ENCODE data around the gene SFSWAP.
"Not testable (repeated sequence)": the region's sequence is repeated elsewhere in the genome, so short reads cannot be mapped to it uniquely, and the experiment has no call there.

SFSWAP gene

DNA sequence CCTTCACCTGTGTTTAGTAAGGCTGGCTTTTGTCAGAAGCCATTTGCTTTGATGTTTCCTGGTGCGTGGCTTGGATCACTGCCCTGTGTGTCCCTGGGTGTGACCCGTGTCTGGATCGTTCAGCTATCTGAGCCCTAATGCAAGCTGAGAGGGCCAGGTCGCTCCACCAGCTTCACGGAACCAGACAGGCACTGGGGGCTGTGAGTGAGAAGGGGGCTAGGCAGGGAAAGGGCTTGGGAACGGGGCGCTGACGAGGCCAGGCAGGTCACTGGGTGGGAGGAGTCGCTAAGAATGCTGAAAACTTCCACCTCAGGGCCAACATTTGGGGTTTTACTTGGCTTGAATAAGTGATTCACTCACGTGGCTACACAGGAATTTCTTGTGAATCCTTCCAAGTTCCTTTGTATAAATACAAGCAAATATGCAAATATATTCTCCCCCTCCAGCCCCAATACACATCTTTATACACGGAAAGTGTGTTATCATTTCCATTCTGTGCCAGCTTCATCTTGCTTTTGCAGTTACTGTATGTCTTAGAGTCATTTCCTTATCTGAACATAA, 93.2 kb downstream of the SFSWAP start:
- Histone ChIP-seq H3K27ac (replicated peaks) (no peak overlapping the region), H3K4me3 (replicated peaks; ENCODE audit: insufficient read depth, low read length) (no peak overlapping the region), H3K27me3 (ENCODE audit: insufficient read depth, poor library complexity, severe bottlenecking) (no peaks in the 10 kb centered on the region)
- DNase-seq (ENCODE audit: low read depth in 1 of 2, low spot score in 1 of 2), result no peak
- TF ChIP-seq, protein P1, sequence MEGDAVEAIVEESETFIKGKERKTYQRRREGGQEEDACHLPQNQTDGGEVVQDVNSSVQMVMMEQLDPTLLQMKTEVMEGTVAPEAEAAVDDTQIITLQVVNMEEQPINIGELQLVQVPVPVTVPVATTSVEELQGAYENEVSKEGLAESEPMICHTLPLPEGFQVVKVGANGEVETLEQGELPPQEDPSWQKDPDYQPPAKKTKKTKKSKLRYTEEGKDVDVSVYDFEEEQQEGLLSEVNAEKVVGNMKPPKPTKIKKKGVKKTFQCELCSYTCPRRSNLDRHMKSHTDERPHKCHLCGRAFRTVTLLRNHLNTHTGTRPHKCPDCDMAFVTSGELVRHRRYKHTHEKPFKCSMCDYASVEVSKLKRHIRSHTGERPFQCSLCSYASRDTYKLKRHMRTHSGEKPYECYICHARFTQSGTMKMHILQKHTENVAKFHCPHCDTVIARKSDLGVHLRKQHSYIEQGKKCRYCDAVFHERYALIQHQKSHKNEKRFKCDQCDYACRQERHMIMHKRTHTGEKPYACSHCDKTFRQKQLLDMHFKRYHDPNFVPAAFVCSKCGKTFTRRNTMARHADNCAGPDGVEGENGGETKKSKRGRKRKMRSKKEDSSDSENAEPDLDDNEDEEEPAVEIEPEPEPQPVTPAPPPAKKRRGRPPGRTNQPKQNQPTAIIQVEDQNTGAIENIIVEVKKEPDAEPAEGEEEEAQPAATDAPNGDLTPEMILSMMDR (IDR thresholded peaks at IDR 0.05; ENCODE audit: insufficient read depth, low read length), result no peak
- TF ChIP-seq GABPA (IDR thresholded peaks at IDR 0.05; ENCODE audit: low read depth) (no peak), SPI1 (IDR thresholded peaks at IDR 0.05; ENCODE audit: borderline replicate concordance, low read depth) (no peak), POLR2AphosphoS5 (IDR thresholded peaks at IDR 0.05; ENCODE audit: low read depth) (no peak)
- TF ChIP-seq, protein P2, sequence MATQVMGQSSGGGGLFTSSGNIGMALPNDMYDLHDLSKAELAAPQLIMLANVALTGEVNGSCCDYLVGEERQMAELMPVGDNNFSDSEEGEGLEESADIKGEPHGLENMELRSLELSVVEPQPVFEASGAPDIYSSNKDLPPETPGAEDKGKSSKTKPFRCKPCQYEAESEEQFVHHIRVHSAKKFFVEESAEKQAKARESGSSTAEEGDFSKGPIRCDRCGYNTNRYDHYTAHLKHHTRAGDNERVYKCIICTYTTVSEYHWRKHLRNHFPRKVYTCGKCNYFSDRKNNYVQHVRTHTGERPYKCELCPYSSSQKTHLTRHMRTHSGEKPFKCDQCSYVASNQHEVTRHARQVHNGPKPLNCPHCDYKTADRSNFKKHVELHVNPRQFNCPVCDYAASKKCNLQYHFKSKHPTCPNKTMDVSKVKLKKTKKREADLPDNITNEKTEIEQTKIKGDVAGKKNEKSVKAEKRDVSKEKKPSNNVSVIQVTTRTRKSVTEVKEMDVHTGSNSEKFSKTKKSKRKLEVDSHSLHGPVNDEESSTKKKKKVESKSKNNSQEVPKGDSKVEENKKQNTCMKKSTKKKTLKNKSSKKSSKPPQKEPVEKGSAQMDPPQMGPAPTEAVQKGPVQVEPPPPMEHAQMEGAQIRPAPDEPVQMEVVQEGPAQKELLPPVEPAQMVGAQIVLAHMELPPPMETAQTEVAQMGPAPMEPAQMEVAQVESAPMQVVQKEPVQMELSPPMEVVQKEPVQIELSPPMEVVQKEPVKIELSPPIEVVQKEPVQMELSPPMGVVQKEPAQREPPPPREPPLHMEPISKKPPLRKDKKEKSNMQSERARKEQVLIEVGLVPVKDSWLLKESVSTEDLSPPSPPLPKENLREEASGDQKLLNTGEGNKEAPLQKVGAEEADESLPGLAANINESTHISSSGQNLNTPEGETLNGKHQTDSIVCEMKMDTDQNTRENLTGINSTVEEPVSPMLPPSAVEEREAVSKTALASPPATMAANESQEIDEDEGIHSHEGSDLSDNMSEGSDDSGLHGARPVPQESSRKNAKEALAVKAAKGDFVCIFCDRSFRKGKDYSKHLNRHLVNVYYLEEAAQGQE (IDR thresholded peaks at IDR 0.05; ENCODE audit: insufficient replicate concordance, low read depth), result no peak

DNA sequence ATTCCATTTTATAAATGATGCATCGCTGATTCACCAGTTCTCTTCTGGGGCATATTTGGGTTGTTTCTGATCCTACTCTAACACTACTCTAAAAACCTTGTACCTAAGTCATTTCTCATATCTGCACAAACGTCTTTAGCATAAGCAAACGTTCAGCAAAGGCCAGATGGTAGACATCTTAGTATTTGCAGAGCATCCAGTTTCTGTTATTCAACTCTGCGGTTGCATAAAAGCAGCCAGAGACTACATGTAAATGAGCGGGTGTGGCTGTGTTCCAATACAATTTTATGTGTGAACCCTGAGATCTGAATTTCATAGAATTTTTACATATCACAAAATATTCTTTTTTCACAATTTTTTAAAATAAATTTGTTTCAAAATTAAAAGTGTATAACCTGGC, 94.5 kb downstream of the SFSWAP start:
- TF ChIP-seq SPI1 (IDR thresholded peaks at IDR 0.05; ENCODE audit: borderline replicate concordance, low read depth), result no peak
- Histone ChIP-seq H3K27me3 (ENCODE audit: insufficient read depth, poor library complexity, severe bottlenecking) (no peaks in the 10 kb centered on the region), H3K4me3 (replicated peaks; ENCODE audit: insufficient read depth, low read length) (no peak overlapping the region), H3K27ac (replicated peaks) (no peak overlapping the region)
- no peak for DNase-seq (ENCODE audit: low read depth in 1 of 2, low spot score in 1 of 2)

DNA sequence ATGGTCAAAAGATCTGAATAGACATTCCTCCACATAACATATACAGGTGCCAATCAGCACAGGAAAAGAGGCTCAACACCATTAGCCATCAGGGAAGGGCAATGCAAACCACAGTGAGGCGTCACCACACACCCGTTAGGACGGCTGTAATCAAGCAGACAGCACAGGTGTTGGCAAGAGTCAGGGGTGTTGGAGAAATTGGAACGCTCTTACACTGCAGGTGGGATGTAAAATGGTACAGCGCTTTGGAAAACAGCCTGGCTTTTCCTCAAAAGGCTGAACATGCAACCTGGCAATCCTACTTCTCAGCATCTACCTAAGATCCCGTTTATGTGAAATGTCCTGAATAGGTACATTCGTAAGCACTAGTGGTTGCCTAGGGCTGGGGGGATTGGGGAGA, 95.8 kb downstream of the SFSWAP start:
- H3K4me3 ChIP-seq (replicated peaks; ENCODE audit: insufficient read depth, low read length), result no peak overlapping the region
- H3K27ac ChIP-seq (replicated peaks), result no peak overlapping the region
- H3K27me3 ChIP-seq (ENCODE audit: insufficient read depth, poor library complexity, severe bottlenecking), result no peaks in the 10 kb centered on the region
- DNase-seq (ENCODE audit: low read depth in 1 of 2, low spot score in 1 of 2), result no peak
- TF ChIP-seq POLR2AphosphoS5 (IDR thresholded peaks at IDR 0.05; ENCODE audit: low read depth) (no peak), SPI1 (IDR thresholded peaks at IDR 0.05; ENCODE audit: borderline replicate concordance, low read depth) (no peak), GABPA (IDR thresholded peaks at IDR 0.05; ENCODE audit: low read depth) (no peak)
- TF ChIP-seq, protein P2 (IDR thresholded peaks at IDR 0.05; ENCODE audit: insufficient replicate concordance, low read depth), result no peak
- TF ChIP-seq, protein P1 (IDR thresholded peaks at IDR 0.05; ENCODE audit: insufficient read depth, low read length), result no peak

DNA sequence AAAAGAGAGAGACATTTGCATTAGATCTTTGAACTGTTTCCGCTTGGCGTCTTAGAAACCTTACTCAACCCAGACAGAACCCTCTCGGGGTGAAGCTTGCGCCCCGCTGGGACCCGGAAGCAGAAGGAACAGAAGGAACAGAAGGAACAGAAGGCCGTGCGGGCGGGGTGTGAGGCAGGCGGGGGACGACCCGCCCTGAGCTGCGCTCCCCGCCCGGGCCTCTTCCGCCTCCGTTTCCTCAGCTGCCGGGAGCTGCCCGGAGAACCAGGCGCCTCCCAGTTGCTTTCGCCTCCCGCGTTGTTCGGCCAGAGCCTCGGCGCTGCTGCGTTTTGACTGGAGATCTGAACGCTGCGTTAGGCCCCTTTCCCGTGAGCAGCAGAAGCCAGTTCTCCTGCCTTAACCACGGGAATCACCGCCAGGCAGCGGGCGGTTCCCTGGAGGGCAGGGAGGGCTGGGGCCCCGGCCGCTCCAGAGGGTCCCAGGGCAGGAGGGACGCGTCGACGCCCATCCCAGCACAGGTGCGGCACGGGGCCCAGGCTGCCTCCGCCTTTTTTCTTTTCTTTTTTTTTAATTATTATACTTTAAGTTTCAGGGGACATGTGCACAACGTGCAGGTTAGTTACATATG, 98.0 kb downstream of the SFSWAP start:
- no peaks in the 10 kb centered on the region for H3K27me3 ChIP-seq (ENCODE audit: insufficient read depth, poor library complexity, severe bottlenecking)
- H3K27ac ChIP-seq (replicated peaks), result no peak overlapping the region
- no peak overlapping the region for H3K4me3 ChIP-seq (replicated peaks; ENCODE audit: insufficient read depth, low read length)
- TF ChIP-seq SPI1 (IDR thresholded peaks at IDR 0.05; ENCODE audit: borderline replicate concordance, low read depth) (no peak), POLR2AphosphoS5 (IDR thresholded peaks at IDR 0.05; ENCODE audit: low read depth) (no peak), GABPA (IDR thresholded peaks at IDR 0.05; ENCODE audit: low read depth) (no peak)
- TF ChIP-seq, protein P1 (IDR thresholded peaks at IDR 0.05; ENCODE audit: insufficient read depth, low read length), result no peak
- TF ChIP-seq, protein P2 (IDR thresholded peaks at IDR 0.05; ENCODE audit: insufficient replicate concordance, low read depth), result no peak
- DNase-seq (ENCODE audit: low read depth in 1 of 2, low spot score in 1 of 2), result no peak

DNA sequence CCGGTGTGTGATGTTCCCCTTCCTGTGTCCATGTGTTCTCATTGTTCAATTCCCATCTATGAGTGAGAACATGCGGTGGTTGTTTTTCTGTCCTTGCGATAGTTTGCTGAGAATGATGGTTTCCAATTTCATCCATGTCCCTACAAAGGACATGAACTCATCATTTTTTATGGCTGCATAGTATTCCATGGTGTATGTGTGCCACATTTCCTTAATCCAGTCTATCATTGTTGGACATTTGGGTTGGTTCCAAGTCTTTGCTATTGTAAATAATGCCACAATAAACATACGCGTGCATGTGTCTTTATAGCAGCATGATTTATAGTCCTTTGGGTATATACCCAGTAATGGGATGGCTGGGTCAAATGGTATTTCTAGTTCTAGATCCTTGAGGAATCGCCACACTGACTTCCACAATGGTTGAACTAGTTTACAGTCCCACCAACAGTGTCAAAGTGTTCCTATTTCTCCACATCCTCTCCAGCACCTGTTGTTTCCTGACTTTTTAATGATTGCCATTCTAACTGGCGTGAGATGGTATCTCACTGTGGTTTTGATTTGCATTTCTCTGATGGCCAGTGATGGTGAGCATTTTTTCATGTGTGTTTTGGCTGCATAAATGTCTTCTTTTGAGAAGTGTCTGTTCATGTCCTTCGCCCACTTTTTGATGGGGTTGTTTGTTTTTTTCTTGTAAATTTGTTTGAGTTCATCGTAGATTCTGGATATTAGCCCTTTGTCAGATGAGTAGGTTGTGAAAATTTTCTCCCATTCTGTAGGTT, 98.8 kb downstream of the SFSWAP start:
- not testable (repeated sequence) for DNase-seq (ENCODE audit: low read depth in 1 of 2, low spot score in 1 of 2); H3K27ac ChIP-seq (replicated peaks); H3K4me3 ChIP-seq (replicated peaks; ENCODE audit: insufficient read depth, low read length); H3K27me3 ChIP-seq (ENCODE audit: insufficient read depth, poor library complexity, severe bottlenecking)

Measured in HL-60 (cell line).